ENCODE results near the gene CFAP43. TPM values are rescaled to one million over a fixed set of nuclear protein-coding genes. Genes with fewer than 3 reads are reported as not detected.
"Not testable (repeated sequence)": the region's sequence is repeated elsewhere in the genome, so short reads cannot be mapped to it uniquely, and the experiment has no call there.

Gene CFAP43
- total and polyA plus RNA-seq, 2 donors: 0.19 to 1.4 TPM

GRCh38 chr10:104253106-104253505 lies 20.9 kb upstream of the CFAP43 start:
- Histone ChIP-seq H3K27ac (ENCODE audit: low read depth) (no peak overlapping the region), H3K4me1 (ENCODE audit: insufficient read depth) (no peaks in the 10 kb centered on the region), H3K36me3 (ENCODE audit: insufficient read depth) (no peaks in the 10 kb centered on the region), H3K4me3 (ENCODE audit: low read depth, low read length) (no peak overlapping the region)
- 88% methylated on average over 2 of the region's 2 CpGs for WGBS
- DNase-seq (ENCODE audit: extremely low spot score): no peak

- Histone ChIP-seq H3K4me3 (ENCODE audit: low read depth, low read length) (no peak overlapping the region), H3K36me3 (ENCODE audit: insufficient read depth) (no peaks in the 10 kb centered on the region), H3K4me1 (ENCODE audit: insufficient read depth) (no peaks in the 10 kb centered on the region), H3K27ac (ENCODE audit: low read depth) (no peak overlapping the region)
- DNase-seq (ENCODE audit: extremely low spot score): no peak
Measured at GRCh38 chr10:104252368-104252767, 20.2 kb upstream of the CFAP43 start.

- no peak overlapping the region for H3K4me3 ChIP-seq (ENCODE audit: low read depth, low read length)
- DNase-seq (ENCODE audit: extremely low spot score): no peak
- H3K36me3 ChIP-seq (ENCODE audit: insufficient read depth): no peaks in the 10 kb centered on the region
- WGBS: 87% methylated on average over 6 of the region's 6 CpGs
- no peak overlapping the region for H3K27ac ChIP-seq (ENCODE audit: low read depth)
- H3K4me1 ChIP-seq (ENCODE audit: insufficient read depth): no peaks in the 10 kb centered on the region
Measured at GRCh38 chr10:104251443-104251842, 19.3 kb upstream of the CFAP43 start.

- no peak for DNase-seq (ENCODE audit: extremely low spot score)
- 59% methylated on average over 1 of the region's 1 CpG for WGBS
- H3K4me3 ChIP-seq (ENCODE audit: low read depth, low read length): no peak overlapping the region
- H3K4me1 ChIP-seq (ENCODE audit: insufficient read depth): no peaks in the 10 kb centered on the region
- no peak overlapping the region for H3K27ac ChIP-seq (ENCODE audit: low read depth)
- H3K36me3 ChIP-seq (ENCODE audit: insufficient read depth): no peaks in the 10 kb centered on the region
Measured at GRCh38 chr10:104250371-104250770, 18.2 kb upstream of the CFAP43 start.

GRCh38 chr10:104248931-104249330 lies 16.8 kb upstream of the CFAP43 start:
- 57% methylated on average over 11 of the region's 11 CpGs for WGBS
- not testable (repeated sequence) for DNase-seq (ENCODE audit: extremely low spot score); H3K4me1 ChIP-seq (ENCODE audit: insufficient read depth); H3K27ac ChIP-seq (ENCODE audit: low read depth); H3K36me3 ChIP-seq (ENCODE audit: insufficient read depth); H3K4me3 ChIP-seq (ENCODE audit: low read depth, low read length)

GRCh38 chr10:104247513-104248146 lies 15.5 kb upstream of the CFAP43 start:
- DNase-seq (ENCODE audit: extremely low spot score): no peak

GRCh38 chr10:104246976-104247375 lies 14.8 kb upstream of the CFAP43 start:
- Histone ChIP-seq H3K27ac (ENCODE audit: low read depth) (no peak overlapping the region), H3K4me3 (ENCODE audit: low read depth, low read length) (no peak overlapping the region), H3K36me3 (ENCODE audit: insufficient read depth) (no peaks in the 10 kb centered on the region), H3K4me1 (ENCODE audit: insufficient read depth) (no peaks in the 10 kb centered on the region)
- no peak for DNase-seq (ENCODE audit: extremely low spot score)
- WGBS: 55% methylated on average over 2 of the region's 2 CpGs

More at GRCh38 chr10:104247513-104248146, 15.5 kb upstream of the CFAP43 start:
- 78% methylated on average over 3 of the region's 3 CpGs for WGBS
- no peak overlapping the region for H3K4me3 ChIP-seq (ENCODE audit: low read depth, low read length)
- H3K27ac ChIP-seq (ENCODE audit: low read depth): no peak overlapping the region
- H3K36me3 ChIP-seq (ENCODE audit: insufficient read depth): no peaks in the 10 kb centered on the region
- H3K4me1 ChIP-seq (ENCODE audit: insufficient read depth): no peaks in the 10 kb centered on the region

GRCh38 chr10:104245066-104245632 lies 13.0 kb upstream of the CFAP43 start:
- WGBS: 97% methylated on average over 34 of the region's 34 CpGs
- no peak for DNase-seq (ENCODE audit: extremely low spot score)
- no peak overlapping the region for H3K4me3 ChIP-seq (ENCODE audit: low read depth, low read length)
- H3K4me1 ChIP-seq (ENCODE audit: insufficient read depth): no peaks in the 10 kb centered on the region
- H3K36me3 ChIP-seq (ENCODE audit: insufficient read depth): no peaks in the 10 kb centered on the region
- no peak overlapping the region for H3K27ac ChIP-seq (ENCODE audit: low read depth)

- no peak for DNase-seq (ENCODE audit: extremely low spot score)
- no peaks in the 10 kb centered on the region for H3K4me1 ChIP-seq (ENCODE audit: insufficient read depth)
- H3K4me3 ChIP-seq (ENCODE audit: low read depth, low read length): no peak overlapping the region
- no peak overlapping the region for H3K27ac ChIP-seq (ENCODE audit: low read depth)
- no peaks in the 10 kb centered on the region for H3K36me3 ChIP-seq (ENCODE audit: insufficient read depth)
- WGBS: 37% methylated on average over 5 of the region's 5 CpGs
Measured at GRCh38 chr10:104243512-104243911, 11.3 kb upstream of the CFAP43 start.

- H3K4me1 ChIP-seq (ENCODE audit: insufficient read depth); H3K4me3 ChIP-seq (ENCODE audit: low read depth, low read length); H3K27ac ChIP-seq (ENCODE audit: low read depth); H3K36me3 ChIP-seq (ENCODE audit: insufficient read depth); DNase-seq (ENCODE audit: extremely low spot score): not testable (repeated sequence)
- 70% methylated on average over 3 of the region's 3 CpGs for WGBS
Measured at GRCh38 chr10:104243009-104243408, 10.8 kb upstream of the CFAP43 start.

- no peak for DNase-seq (ENCODE audit: extremely low spot score)
- H3K27ac ChIP-seq (ENCODE audit: low read depth): no peak overlapping the region
- H3K4me1 ChIP-seq (ENCODE audit: insufficient read depth): no peaks in the 10 kb centered on the region
- H3K36me3 ChIP-seq (ENCODE audit: insufficient read depth): no peaks in the 10 kb centered on the region
- H3K4me3 ChIP-seq (ENCODE audit: low read depth, low read length): no peak overlapping the region
Measured at GRCh38 chr10:104242545-104242944, 10.4 kb upstream of the CFAP43 start.

- Histone ChIP-seq H3K27ac (ENCODE audit: low read depth) (no peak overlapping the region), H3K4me3 (ENCODE audit: low read depth, low read length) (no peak overlapping the region), H3K36me3 (ENCODE audit: insufficient read depth) (no peaks in the 10 kb centered on the region), H3K4me1 (ENCODE audit: insufficient read depth) (no peaks in the 10 kb centered on the region)
- no peak for DNase-seq (ENCODE audit: extremely low spot score)
- WGBS: 75% methylated on average over 2 of the region's 2 CpGs
Measured at GRCh38 chr10:104240078-104240477, 7.9 kb upstream of the CFAP43 start.

GRCh38 chr10:104235801-104236200 lies 3.6 kb upstream of the CFAP43 start:
- DNase-seq (ENCODE audit: extremely low spot score): no peak
- H3K4me3 ChIP-seq (ENCODE audit: low read depth, low read length): no peak overlapping the region
- no peaks in the 10 kb centered on the region for H3K4me1 ChIP-seq (ENCODE audit: insufficient read depth)
- no peak overlapping the region for H3K27ac ChIP-seq (ENCODE audit: low read depth)
- no peaks in the 10 kb centered on the region for H3K36me3 ChIP-seq (ENCODE audit: insufficient read depth)
- WGBS: 78% methylated on average over 3 of the region's 3 CpGs

- no peak for DNase-seq (ENCODE audit: extremely low spot score)
- Histone ChIP-seq H3K4me3 (ENCODE audit: low read depth, low read length) (no peak overlapping the region), H3K36me3 (ENCODE audit: insufficient read depth) (no peaks in the 10 kb centered on the region), H3K27ac (ENCODE audit: low read depth) (no peak overlapping the region), H3K4me1 (ENCODE audit: insufficient read depth) (no peaks in the 10 kb centered on the region)
- WGBS: 79% methylated on average over 1 of the region's 1 CpG
Measured at GRCh38 chr10:104234934-104235333, 2.8 kb upstream of the CFAP43 start.

GRCh38 chr10:104233817-104234216 lies 1.7 kb upstream of the CFAP43 start:
- no peaks in the 10 kb centered on the region for H3K36me3 ChIP-seq (ENCODE audit: insufficient read depth)
- WGBS: 72% methylated on average over 1 of the region's 1 CpG
- no peak overlapping the region for H3K4me3 ChIP-seq (ENCODE audit: low read depth, low read length)
- H3K27ac ChIP-seq (ENCODE audit: low read depth): no peak overlapping the region
- H3K4me1 ChIP-seq (ENCODE audit: insufficient read depth): no peaks in the 10 kb centered on the region
- DNase-seq (ENCODE audit: extremely low spot score): no peak

Data from urinary bladder (tissue), 4 donors.